Activated CD4-positive, alpha-beta T cell treated with anti-CD3 and anti-CD28 coated beads for 36 hours (primary cell): ENCODE results near the gene PPOX. TPM values are rescaled to one million over a fixed set of nuclear protein-coding genes. Genes with fewer than 3 reads are reported as not detected.

Experiments
- ATAC-seq: fragments of 200-7000 bp; cut with Tn5 transposase; one replicate; pipeline ENCODE4 v1.10.0; 2021; ENCODE audit warnings: mild to moderate bottlenecking, moderate library complexity
- CTCF ChIA-PET: fragments of 350-600 bp; sonication (Branson Sonifier 250); formaldehyde crosslinking; loops from one replicate; lab custom pipeline; 2021; ENCODE audit warnings: antibody characterized with exemption; lab: Charles Lee
- POLR2A ChIA-PET: fragments of 350-600 bp; sonication (Branson Sonifier 250); formaldehyde crosslinking; loops from one replicate; lab custom pipeline; 2021; ENCODE audit warnings: antibody characterized with exemption, inconsistent platforms; lab: Charles Lee
- DNase-seq: peaks from one replicate; pipeline ENCODE4 v3.0.0-alpha.2; 2020
- H3K27ac Mint-ChIP-seq: one replicate; pipeline ENCODE4 v1.8.0; 2021; ENCODE audit warnings: mixed read lengths
- H3K27me3 Mint-ChIP-seq: one replicate; pipeline ENCODE4 v1.8.0; 2021; ENCODE audit warnings: mixed read lengths
- H3K36me3 Mint-ChIP-seq: one replicate; pipeline ENCODE4 v1.8.0; 2021; ENCODE audit warnings: low read depth, mixed read lengths
- H3K4me1 Mint-ChIP-seq: one replicate; pipeline ENCODE4 v1.8.0; 2021; ENCODE audit warnings: mixed read lengths
- H3K4me3 Mint-ChIP-seq: one replicate; pipeline ENCODE4 v1.8.0; 2021; ENCODE audit warnings: mild to moderate bottlenecking, moderate library complexity, mixed read lengths
- H3K9me3 Mint-ChIP-seq: one replicate; pipeline ENCODE4 v1.8.0; 2021; ENCODE audit warnings: low read depth, mixed read lengths
- intact Hi-C, 2 experiments: fragments of 100-400 bp; cut with DNase I in 1 of 2; cut with micrococcal nuclease in 1 of 2; formaldehyde crosslinking; loops; one replicate each; pipeline versions ENCODE4 v1.14.2 to v1.15.1; 2022 to 2024; cut with DNase I, micrococcal nuclease
- total RNA-seq, 2 experiments: library from RNA; stranded (reverse); gene quantifications; one replicate each; pipeline ENCODE4 v1.2.3, GENCODE V29; 2021

The PPOX gene
- total RNA-seq, 2 experiments from 2014 or later: 21.5 to 28.8 TPM

DNA sequence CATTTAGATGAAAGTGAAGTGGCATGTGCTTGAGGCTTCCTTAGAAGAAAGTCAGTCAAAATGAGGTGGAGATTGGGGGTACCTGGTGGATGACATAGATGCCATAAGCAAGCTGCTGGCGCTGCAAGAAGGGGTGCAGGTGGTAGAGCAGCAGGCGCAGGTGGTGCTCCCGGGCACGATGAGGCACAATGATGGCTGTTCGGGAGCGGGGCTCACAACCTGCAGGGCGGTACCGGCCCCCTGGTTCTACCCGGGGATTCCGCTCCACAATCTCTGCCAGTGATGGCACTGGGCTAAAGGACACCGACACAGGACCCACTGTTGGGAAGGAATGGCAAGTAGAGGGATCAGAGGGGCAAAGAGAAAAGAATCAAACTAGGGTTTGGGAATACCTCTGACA, 8.7 kb downstream of the PPOX start:
- H3K36me3 Mint-ChIP-seq: peaks cover 41% of the 10 kb centered on the region
- ChIA-PET POLR2A (no interaction called here), CTCF (interaction anchor here (1.1 to 4.1 kb wide), 2 partner anchors 8 to 46 kb away, joined by 3 to 29 read pairs; partner anchors contain the start of gene PPOX)
- H3K4me3 Mint-ChIP-seq: no peak overlapping the region
- no peaks in the 10 kb centered on the region for H3K9me3 Mint-ChIP-seq
- ATAC-seq: no peak
- intact Hi-C loops: no loop called here
- H3K27me3 Mint-ChIP-seq: no peaks in the 10 kb centered on the region
- peaks cover 37% of the 10 kb centered on the region for H3K4me1 Mint-ChIP-seq
- no peak for DNase-seq
- peak overlapping the region; percentile 48 for H3K27ac Mint-ChIP-seq

DNA sequence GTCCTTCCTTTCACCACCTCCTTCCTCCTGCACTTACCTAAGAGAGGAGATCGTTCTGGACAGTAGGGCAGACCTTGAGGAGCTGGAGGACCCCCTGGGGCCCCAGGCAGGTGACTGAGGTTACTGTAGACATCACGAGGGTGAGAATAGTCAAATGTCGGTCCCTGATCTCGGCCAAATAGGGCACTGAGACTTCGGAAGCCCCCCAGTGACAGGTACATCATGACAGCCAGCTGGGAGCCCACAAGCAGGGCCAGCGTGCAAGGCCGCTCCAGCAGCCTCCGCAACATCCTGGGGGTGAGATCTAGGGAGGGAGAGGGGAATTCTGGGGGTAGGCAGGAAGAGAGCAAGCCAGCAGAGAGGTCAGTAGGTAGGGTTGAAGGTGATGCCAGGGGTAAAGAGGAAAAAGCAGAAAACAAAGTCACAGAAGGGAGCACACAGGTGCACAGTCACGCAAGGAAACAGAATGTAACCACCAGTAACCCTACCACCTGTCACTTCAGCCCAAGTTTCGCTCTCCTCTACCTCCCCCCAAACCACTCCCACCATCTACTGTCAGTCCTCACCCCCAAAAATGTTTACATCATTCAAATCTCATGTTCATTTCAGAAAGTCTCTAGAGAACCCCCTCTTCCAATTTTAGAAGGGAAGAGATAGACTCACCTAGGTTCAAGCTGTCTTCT, 9.7 kb downstream of the PPOX start:
- no peak for DNase-seq
- Mint-ChIP-seq H3K27ac (peak overlapping the region; percentile 98), H3K36me3 (peaks cover 39% of the 10 kb centered on the region), H3K4me1 (peaks cover 44% of the 10 kb centered on the region), H3K9me3 (no peaks in the 10 kb centered on the region), H3K27me3 (no peaks in the 10 kb centered on the region), H3K4me3 (peak overlapping the region; percentile 91)
- ATAC-seq: no peak
- ChIA-PET POLR2A (interaction anchor here (1.4 kb wide), 1 partner anchor 9 kb away, joined by 10 read pairs; the partner anchor contains the start of gene PPOX), CTCF (interaction anchor here (0.6 to 4.1 kb wide), 5 partner anchors 9 to 45 kb away, joined by 3 to 29 read pairs (median 4); partner anchors contain the start of gene PPOX)
- intact Hi-C loops: loop anchor here in 1 of 2 experiments (2.0 kb wide), 1 partner anchor 17 kb away; the partner anchor contains the start of gene USP21

DNA sequence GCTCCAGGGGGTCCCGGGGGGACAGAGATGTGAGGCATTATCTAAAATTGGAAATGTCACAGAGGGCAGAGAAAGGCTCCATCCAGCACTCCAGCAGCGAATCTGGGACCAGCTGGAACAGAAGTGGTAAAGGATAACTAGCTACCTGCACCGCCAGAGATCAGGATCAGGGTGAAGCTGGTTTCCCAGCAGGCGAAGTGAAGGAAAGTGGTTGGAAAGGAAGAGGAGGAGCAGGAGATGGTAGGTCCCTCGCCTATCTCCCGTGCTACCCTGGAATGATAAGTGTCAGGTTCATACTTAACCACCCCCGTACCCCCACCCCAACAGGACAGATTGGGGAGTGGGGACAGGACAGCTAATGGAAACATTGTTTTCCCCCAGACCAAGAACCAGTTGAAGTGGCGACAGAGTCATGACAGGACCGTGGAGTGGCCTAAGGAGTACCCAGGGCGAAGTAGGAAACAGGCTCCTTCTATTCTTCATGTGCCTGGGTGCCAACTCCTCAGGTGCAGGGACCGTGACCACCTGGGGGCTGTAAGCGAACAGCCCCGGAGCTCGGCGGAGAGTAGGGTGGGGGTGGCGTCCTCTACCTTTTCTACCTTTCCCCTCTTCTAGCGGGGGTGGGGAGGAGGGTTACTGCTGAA, 10.4 kb downstream of the PPOX start:
- no peak for ATAC-seq
- Mint-ChIP-seq H3K4me1 (peaks cover 49% of the 10 kb centered on the region), H3K27me3 (no peaks in the 10 kb centered on the region), H3K36me3 (peaks cover 33% of the 10 kb centered on the region), H3K27ac (peak overlapping the region; percentile 98), H3K9me3 (no peaks in the 10 kb centered on the region), H3K4me3 (peak overlapping the region; percentile 91)
- ChIA-PET POLR2A (interaction anchor here (1.0 to 1.4 kb wide), 3 partner anchors 10 to 49 kb away, joined by 5 to 10 read pairs (median 9); partner anchors contain the start of genes DEDD, PPOX and TOMM40L), CTCF (interaction anchor here (0.6 to 4.1 kb wide), 5 partner anchors 10 to 53 kb away, joined by 3 to 29 read pairs (median 6); partner anchors contain the start of gene PPOX)
- intact Hi-C loops: loop anchor here (1.0 to 2.0 kb wide), 7 partner anchors 10 to 138 kb away; partner anchors contain the start of genes PPOX (in 2 of the 2), USP21 (in 2 of the 2), DEDD (in 1 of the 2) and NDUFS2 (in 1 of the 2)
- DNase-seq: no peak

DNA sequence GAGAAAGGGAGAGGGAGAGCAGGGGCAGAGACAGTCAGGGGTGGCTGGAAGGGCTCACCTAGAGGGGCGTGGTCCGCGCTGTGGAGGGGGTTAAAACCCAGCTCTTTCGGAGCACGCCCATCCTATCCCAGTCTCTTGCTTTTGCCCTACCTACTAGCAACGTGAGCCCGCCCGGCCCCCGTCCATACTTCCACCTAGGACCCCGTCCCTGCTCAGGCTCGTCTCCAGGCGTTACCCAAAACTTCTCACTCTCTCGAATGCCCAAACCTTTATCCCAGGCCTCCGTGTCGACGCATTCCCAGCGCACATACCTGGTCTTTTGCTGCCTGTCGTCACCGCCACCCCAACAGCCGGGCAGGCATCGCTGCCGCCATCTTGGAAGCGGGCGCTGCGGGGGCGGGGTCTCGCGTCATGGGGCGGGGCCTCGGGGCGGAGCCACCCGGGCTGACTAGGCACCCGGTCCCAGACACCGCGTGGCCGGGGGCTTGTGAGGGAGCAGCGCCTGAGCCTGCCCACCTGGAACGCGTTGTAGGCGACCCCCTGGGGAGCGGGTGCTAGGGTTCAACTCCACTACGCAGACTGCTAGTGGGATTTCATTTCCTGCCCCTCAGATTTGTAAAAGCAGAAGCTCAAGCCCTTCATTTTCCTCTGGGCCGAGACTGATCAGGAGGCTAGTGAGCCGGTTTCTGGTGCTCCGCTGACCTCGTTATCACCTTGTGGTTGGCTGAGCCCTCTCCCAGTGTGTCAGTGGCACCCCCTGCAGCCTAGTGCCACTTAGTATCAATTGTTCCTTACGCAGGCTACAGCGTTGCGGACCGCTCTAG, 11.1 kb downstream of the PPOX start, which contains the start of gene B4GALT3:
Gene B4GALT3, minus strand, starts transcription at position 396 of the 824 bp plus-strand sequence. CDS start 1,447 bp downstream, outside the sequence.
- H3K9me3 Mint-ChIP-seq: no peaks in the 10 kb centered on the region
- H3K4me3 Mint-ChIP-seq: peak within 1 kb of the TSS; percentile 91
- peaks cover 31% of the 10 kb centered on the region for H3K36me3 Mint-ChIP-seq
- CTCF ChIA-PET: interaction anchor here (0.6 to 4.1 kb wide), 4 partner anchors 10 to 52 kb away, joined by 3 to 29 read pairs (median 5); partner anchors contain the start of gene PPOX
- peak within 1 kb of the TSS; percentile 98 for H3K27ac Mint-ChIP-seq
- POLR2A ChIA-PET: interaction anchor here (1.0 to 1.4 kb wide), 3 partner anchors 11 to 48 kb away, joined by 5 to 10 read pairs (median 9); partner anchors contain the start of genes DEDD, PPOX and TOMM40L
- peaks cover 57% of the 10 kb centered on the region for H3K4me1 Mint-ChIP-seq
- no peaks in the 10 kb centered on the region for H3K27me3 Mint-ChIP-seq
- intact Hi-C loops: loop anchor here (1.0 to 2.0 kb wide), 7 partner anchors 11 to 137 kb away; partner anchors contain the start of genes PPOX (in 2 of the 2), USP21 (in 2 of the 2), DEDD (in 1 of the 2) and NDUFS2 (in 1 of the 2)
- ATAC-seq (peak; percentile 86), DNase-seq (peak; percentile 98)

DNA sequence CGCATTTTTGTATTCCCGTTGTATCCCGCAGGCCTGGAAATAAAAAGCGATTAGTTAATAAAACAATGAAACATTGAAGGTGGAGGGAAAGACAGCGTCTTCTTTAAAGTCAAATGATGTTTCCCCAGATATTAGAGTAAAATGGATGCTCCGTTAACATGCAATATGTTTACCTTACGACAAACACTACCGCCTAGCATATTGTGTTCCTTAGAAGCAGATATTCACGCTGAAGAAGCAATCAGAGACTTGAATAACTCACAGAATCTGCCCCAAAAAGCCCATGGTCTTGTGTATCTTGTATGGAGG, 11.7 kb downstream of the PPOX start:
- no peaks in the 10 kb centered on the region for H3K27me3 Mint-ChIP-seq
- CTCF ChIA-PET: interaction anchor here (4.1 kb wide), 1 partner anchor 11 kb away, joined by 29 read pairs; the partner anchor contains the start of gene PPOX
- peaks cover 62% of the 10 kb centered on the region for H3K4me1 Mint-ChIP-seq
- H3K9me3 Mint-ChIP-seq: no peaks in the 10 kb centered on the region
- ATAC-seq: no peak
- peaks cover 27% of the 10 kb centered on the region for H3K36me3 Mint-ChIP-seq
- POLR2A ChIA-PET: no interaction called here
- peak overlapping the region; percentile 91 for H3K4me3 Mint-ChIP-seq
- H3K27ac Mint-ChIP-seq: peak overlapping the region; percentile 98
- intact Hi-C loops: loop anchor here (1.0 to 2.0 kb wide), 7 partner anchors 12 to 136 kb away; partner anchors contain the start of genes PPOX (in 2 of the 2), USP21 (in 2 of the 2), DEDD (in 1 of the 2) and NDUFS2 (in 1 of the 2)
- no peak for DNase-seq

DNA sequence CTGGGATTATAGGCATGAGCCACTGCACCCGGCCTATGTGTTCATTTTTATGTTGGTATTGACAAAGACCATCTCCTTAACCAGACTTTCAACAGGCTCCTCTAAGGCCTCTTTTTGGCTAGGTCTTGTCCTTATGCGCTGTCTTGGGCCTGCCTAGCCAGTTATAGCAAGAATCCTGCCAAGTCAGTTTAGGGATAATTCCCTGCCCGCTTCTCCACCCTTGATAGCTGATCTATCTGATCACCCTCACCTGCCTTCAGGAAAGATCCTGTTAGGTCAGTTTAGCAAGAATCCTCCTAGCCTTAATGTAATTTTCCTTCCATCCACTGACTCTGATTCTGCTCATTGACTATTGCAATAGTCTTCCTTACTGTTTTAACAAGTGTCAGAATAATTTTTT, 13.5 kb downstream of the PPOX start:
- intact Hi-C loops: loop anchor here in 1 of 2 experiments (5.0 kb wide), 1 partner anchor 208 kb away; no protein-coding TSS in a partner anchor
- POLR2A ChIA-PET: no interaction called here
- H3K4me3 Mint-ChIP-seq: no peak overlapping the region
- peaks cover 14% of the 10 kb centered on the region for H3K36me3 Mint-ChIP-seq
- H3K4me1 Mint-ChIP-seq: peaks cover 71% of the 10 kb centered on the region
- ATAC-seq: no peak
- DNase-seq: no peak
- H3K27me3 Mint-ChIP-seq: no peaks in the 10 kb centered on the region
- H3K27ac Mint-ChIP-seq: no peak overlapping the region
- no peaks in the 10 kb centered on the region for H3K9me3 Mint-ChIP-seq
- CTCF ChIA-PET: interaction anchor here (0.7 to 4.4 kb wide), 6 partner anchors 8 to 85 kb away, joined by 3 to 33 read pairs (median 3); partner anchors contain the start of genes APOA2 and NDUFS2

DNA sequence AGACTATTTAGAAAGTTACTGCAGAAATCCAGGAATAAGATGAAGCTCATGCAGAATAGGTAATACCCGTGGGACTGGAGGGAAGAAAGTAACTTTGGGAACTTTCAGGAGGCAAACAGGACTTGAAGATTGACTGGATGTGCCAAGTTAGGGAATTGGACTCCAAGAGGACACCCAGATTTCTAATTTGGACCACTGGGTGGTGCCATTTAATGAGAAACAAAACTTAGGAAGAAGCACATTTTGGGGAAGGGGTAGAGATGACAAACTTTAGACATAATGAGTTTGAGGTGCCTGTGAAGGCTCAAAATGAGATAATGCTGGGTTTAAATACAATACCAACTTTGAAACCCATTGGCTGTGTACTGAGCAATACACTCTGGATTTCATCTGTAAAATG, 14.4 kb downstream of the PPOX start:
- H3K27ac Mint-ChIP-seq: peak overlapping the region; percentile 82
- H3K9me3 Mint-ChIP-seq: no peaks in the 10 kb centered on the region
- ATAC-seq (no peak), DNase-seq (no peak)
- intact Hi-C loops: loop anchor here in 1 of 2 experiments (5.0 kb wide), 1 partner anchor 207 kb away; no protein-coding TSS in a partner anchor
- no peak overlapping the region for H3K4me3 Mint-ChIP-seq
- ChIA-PET POLR2A (no interaction called here), CTCF (interaction anchor here (0.7 to 4.4 kb wide), 9 partner anchors 11 to 202 kb away, joined by 3 to 33 read pairs (median 3); partner anchors contain the start of genes APOA2, PPOX and TOMM40L)
- H3K27me3 Mint-ChIP-seq: no peaks in the 10 kb centered on the region
- H3K36me3 Mint-ChIP-seq: peaks cover 8% of the 10 kb centered on the region
- peaks cover 71% of the 10 kb centered on the region for H3K4me1 Mint-ChIP-seq

DNA sequence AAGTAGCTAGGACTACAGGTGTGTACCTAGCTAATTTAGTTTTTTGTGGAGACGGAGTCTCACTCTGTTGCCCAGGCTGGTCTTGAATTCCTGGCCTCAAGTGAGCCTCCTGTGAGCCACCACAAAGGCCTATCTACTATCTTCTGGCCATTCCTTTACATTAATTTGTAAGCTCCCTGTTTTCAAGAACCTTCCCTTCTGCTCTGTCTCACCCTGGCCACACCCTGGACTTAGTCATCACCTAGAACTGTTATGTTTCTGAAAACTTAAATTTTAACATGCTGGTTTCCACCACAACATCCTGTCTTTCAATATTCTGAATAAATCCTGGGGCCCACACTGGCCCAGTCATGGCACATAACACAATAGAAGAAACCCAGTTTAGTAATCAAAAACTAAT, 16.0 kb downstream of the PPOX start:
- peak overlapping the region; percentile 97 for H3K27ac Mint-ChIP-seq
- peak overlapping the region; percentile 40 for H3K4me3 Mint-ChIP-seq
- DNase-seq (peak; percentile 79), ATAC-seq (peak; percentile 68)
- POLR2A ChIA-PET: interaction anchor here (0.6 to 1.8 kb wide), 10 partner anchors 12 to 84 kb away, joined by 3 to 13 read pairs (median 4); partner anchors contain the start of genes APOA2, DEDD, NDUFS2 and PPOX
- H3K9me3 Mint-ChIP-seq: no peaks in the 10 kb centered on the region
- H3K27me3 Mint-ChIP-seq: no peaks in the 10 kb centered on the region
- intact Hi-C loops: loop anchor here in 1 of 2 experiments (1.0 to 5.0 kb wide), 2 partner anchors 16 to 205 kb away; partner anchors contain the start of gene PPOX
- H3K4me1 Mint-ChIP-seq: peaks cover 76% of the 10 kb centered on the region
- CTCF ChIA-PET: interaction anchor here (0.6 to 4.4 kb wide), 18 partner anchors 10 to 665 kb away, joined by 3 to 33 read pairs (median 4); partner anchors contain the start of genes NDUFS2, PPOX and TOMM40L
- no peaks in the 10 kb centered on the region for H3K36me3 Mint-ChIP-seq

DNA sequence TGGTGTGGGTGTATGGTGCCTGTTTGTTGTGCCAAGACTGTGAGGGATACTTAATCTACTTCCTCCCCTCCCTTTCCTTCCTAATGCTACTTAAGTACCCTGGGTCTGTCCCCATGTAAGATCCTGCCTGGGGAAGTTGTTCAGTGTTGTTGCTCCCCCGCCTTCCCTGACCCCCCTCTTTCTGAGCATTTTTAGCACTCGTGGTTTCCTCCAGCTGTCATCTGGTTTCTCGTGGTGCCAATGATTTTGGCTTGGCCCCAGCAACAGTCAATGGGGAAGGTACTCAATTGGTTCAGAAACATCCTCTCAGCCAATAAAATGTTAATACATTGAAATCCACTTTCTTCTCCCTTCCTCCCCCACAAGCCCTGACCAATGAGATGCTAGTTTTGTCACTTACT, 19.1 kb downstream of the PPOX start:
- H3K4me3 Mint-ChIP-seq: peak overlapping the region; percentile 50
- ChIA-PET POLR2A (interaction anchor here (0.6 to 0.7 kb wide), 4 partner anchors 18 to 204 kb away, joined by 3 to 4 read pairs (median 3); partner anchors contain the start of gene PPOX), CTCF (interaction anchor here (0.6 to 1.6 kb wide), 5 partner anchors 17 to 545 kb away, joined by 3 to 7 read pairs (median 4); partner anchors contain the start of genes NDUFS2 and PPOX)
- intact Hi-C loops: loop anchor here (1.0 to 2.0 kb wide), 2 partner anchors 17 to 18 kb away; partner anchors contain the start of gene NDUFS2 (in 2 of the 2)
- DNase-seq (peak; percentile 86), ATAC-seq (peak; percentile 71)
- no peaks in the 10 kb centered on the region for H3K9me3 Mint-ChIP-seq
- H3K36me3 Mint-ChIP-seq: no peaks in the 10 kb centered on the region
- H3K27ac Mint-ChIP-seq: peak overlapping the region; percentile 90
- H3K4me1 Mint-ChIP-seq: peaks cover 79% of the 10 kb centered on the region
- no peaks in the 10 kb centered on the region for H3K27me3 Mint-ChIP-seq
